SK-N-SH (cell line): ENCODE measurements around the gene AQP9. TPM values are rescaled to one million over a fixed set of nuclear protein-coding genes. Genes with fewer than 3 reads are reported as not detected.

ENCODE experiments used
- CTCF ChIA-PET: fragments of 300-600, 350-600 bp; formaldehyde crosslinking; extraction: SDS; loops from one replicate; lab custom pipeline; 2021; lab: Yijun Ruan, JAX
- POLR2A ChIA-PET: fragments of 350-600 bp; sonication (Branson Sonifier 250); formaldehyde crosslinking; extraction: SDS; loops from one replicate; lab custom pipeline; 2020; ENCODE audit warnings: antibody characterized with exemption, inconsistent platforms; lab: Yijun Ruan, JAX
- DNase-seq: peaks from one replicate; pipeline ENCODE4 v3.0.0; 2012
- H2AFZ ChIP-seq: fragments of 200-600 bp; sonication (generic); 2 replicates; pipeline ENCODE4 v1.8.1; 2016; ENCODE audit warnings: antibody characterized with exemption, mild to moderate bottlenecking, low read depth
- H3F3A ChIP-seq: fragments of 200-600 bp; sonication (generic); replicated peaks from 2 replicates; pipeline ENCODE3; 2016; ENCODE audit warnings: antibody characterized with exemption, mild to moderate bottlenecking; ENCODE audit not compliant: insufficient read depth
- H3K27ac ChIP-seq, 2 experiments: fragments of 200-500 bp in 1 of 2; fragments of 200-600 bp in 1 of 2; sonication (Bioruptor generic) in 1 of 2; sonication (generic), shearing (Covaris generic) in 1 of 2; 2 replicates each; pipeline versions ENCODE4 v1.5.1 to v1.6.1; 2014 to 2016; ENCODE audit warnings: low read depth in 2 of 2, inconsistent platforms in 1 of 2, low read length in 1 of 2, mild to moderate bottlenecking in 1 of 2, mixed read lengths in 1 of 2
- H3K27me3 ChIP-seq: fragments of 200-600 bp; sonication (generic), shearing (Covaris generic); 2 replicates; pipeline ENCODE4 v1.6.1; 2016; ENCODE audit warnings: mixed run types; ENCODE audit not compliant: insufficient read depth
- H3K36me3 ChIP-seq, 2 experiments: fragments of 200-500 bp in 1 of 2; fragments of 200-600 bp in 1 of 2; sonication (Bioruptor generic) in 1 of 2; sonication (generic) in 1 of 2; replicated peaks in 1 of 2; 2 replicates each; pipeline versions ENCODE3 to v1.5.1; 2014 to 2016; ENCODE audit warnings: low read length in 1 of 2, mild to moderate bottlenecking in 1 of 2; ENCODE audit not compliant: insufficient read depth in 2 of 2, control insufficient read depth in 1 of 2
- H3K4me1 ChIP-seq, 2 experiments: fragments of 200-500 bp in 1 of 2; fragments of 200-600 bp in 1 of 2; sonication (Bioruptor generic) in 1 of 2; sonication (generic), shearing (Covaris generic) in 1 of 2; 2 replicates each; pipeline versions ENCODE4 v1.5.1 to v1.6.1; 2014 to 2016; ENCODE audit warnings: low read depth in 1 of 2, low read length in 1 of 2, mixed run types in 1 of 2; ENCODE audit not compliant: insufficient read depth in 2 of 2, control insufficient read depth in 1 of 2
- H3K4me2 ChIP-seq: fragments of 200-600 bp; sonication (generic), shearing (Covaris generic); 2 replicates; pipeline ENCODE4 v1.6.1; 2017; ENCODE audit warnings: mixed run types
- H3K4me3 ChIP-seq, 2 experiments: fragments of 200-500 bp in 1 of 2; fragments of 200-600 bp in 1 of 2; sonication (Bioruptor generic) in 1 of 2; sonication (generic), shearing (Covaris generic) in 1 of 2; 2 replicates each; pipeline versions ENCODE4 v1.5.1 to v1.8.1; 2014 to 2016; ENCODE audit warnings: low read depth in 2 of 2, inconsistent platforms in 1 of 2, low read length in 1 of 2, mild to moderate bottlenecking in 1 of 2, mixed read lengths in 1 of 2, moderate library complexity in 1 of 2
- H3K79me2 ChIP-seq: fragments of 200-600 bp; sonication (generic); 2 replicates; pipeline ENCODE4 v1.8.1; 2017; ENCODE audit warnings: mild to moderate bottlenecking; ENCODE audit not compliant: insufficient read depth
- H3K9ac ChIP-seq: fragments of 200-600 bp; sonication (generic); 2 replicates; pipeline ENCODE4 v1.6.1; 2017; ENCODE audit warnings: mixed run types
- H3K9me2 ChIP-seq: fragments of 200-600 bp; sonication (generic); 2 replicates; pipeline ENCODE4 v1.6.1; 2017; ENCODE audit warnings: mixed run types
- H3K9me3 ChIP-seq: fragments of 200-600 bp; sonication (generic); 2 replicates; pipeline ENCODE4 v1.6.1; 2017; ENCODE audit warnings: mixed run types, mild to moderate bottlenecking, moderate library complexity
- H4K20me1 ChIP-seq: fragments of 200-600 bp; sonication (generic); 2 replicates; pipeline ENCODE4 v1.6.1; 2017; ENCODE audit warnings: mild to moderate bottlenecking, mixed run types; ENCODE audit not compliant: insufficient read depth
- CHD2 ChIP-seq: fragments of 150-350 bp; IDR thresholded peaks from 2 replicates; pipeline ENCODE4 v1.6.1; 2018; ENCODE audit warnings: low read length; ENCODE audit not compliant: partially characterized antibody
- EP300 ChIP-seq, 2 experiments: IDR thresholded peaks; 2 replicates each; pipeline versions ENCODE4 v1.4.0 to v1.6.1; 2012; ENCODE audit warnings: borderline replicate concordance in 1 of 2, low read depth in 1 of 2, low read length in 1 of 2
- EZH2phosphoT487 ChIP-seq: fragments of 200-600 bp; sonication (generic); IDR thresholded peaks from 2 replicates; pipeline ENCODE4 v1.6.1; 2017; ENCODE audit warnings: low read depth, mixed run types, mild to moderate bottlenecking, antibody characterized with exemption, moderate library complexity, borderline replicate concordance
- FOSL2 ChIP-seq: IDR thresholded peaks from 2 replicates; pipeline ENCODE4 v1.4.0; 2012; ENCODE audit warnings: low read depth, mild to moderate bottlenecking, moderate library complexity, borderline replicate concordance
- IRF3 ChIP-seq: fragments of 150-350 bp; IDR thresholded peaks from 2 replicates; pipeline ENCODE4 v1.6.1; 2016; ENCODE audit warnings: mild to moderate bottlenecking, low read depth, low read length
- JUND ChIP-seq: IDR thresholded peaks from 2 replicates; pipeline ENCODE4 v1.4.0; 2012
- MAX ChIP-seq: IDR thresholded peaks from 2 replicates; pipeline ENCODE4 v1.4.0; 2012; ENCODE audit warnings: low read depth
- MXI1 ChIP-seq: IDR thresholded peaks from 2 replicates; pipeline ENCODE4 v1.6.1; 2012; ENCODE audit warnings: mild to moderate bottlenecking, low read depth, low read length, improper control_type of control experiment
- PBX3 ChIP-seq: IDR thresholded peaks from 2 replicates; pipeline ENCODE4; 2012
- RAD21 ChIP-seq: IDR thresholded peaks from 2 replicates; pipeline ENCODE4 v1.6.1; 2012; ENCODE audit warnings: mild to moderate bottlenecking, low read length
- REST ChIP-seq: IDR thresholded peaks from 2 replicates; pipeline ENCODE4 v1.6.1; 2012; ENCODE audit warnings: mild to moderate bottlenecking, low read depth, low read length, moderate library complexity
- RFX5 ChIP-seq: IDR thresholded peaks from 2 replicates; pipeline ENCODE4 v1.6.1; 2012; ENCODE audit warnings: mild to moderate bottlenecking, improper control_type of control experiment, low read length
- RXRA ChIP-seq: IDR thresholded peaks from 2 replicates; pipeline ENCODE4 v1.4.0; 2012; ENCODE audit warnings: low read depth, mild to moderate bottlenecking, borderline replicate concordance
- SIN3A ChIP-seq: IDR thresholded peaks from 2 replicates; pipeline ENCODE4 v1.6.1; 2012; ENCODE audit warnings: low read depth, mild to moderate bottlenecking, low read length, moderate library complexity, borderline replicate concordance
- SMC3 ChIP-seq: IDR thresholded peaks from 2 replicates; pipeline ENCODE4 v1.6.1; 2012; ENCODE audit warnings: low read depth, low read length, improper control_type of control experiment
- TAF1 ChIP-seq: IDR thresholded peaks from 2 replicates; pipeline ENCODE4 v1.6.1; 2012; ENCODE audit warnings: low read depth, mild to moderate bottlenecking, low read length, moderate library complexity, borderline replicate concordance
- USF1 ChIP-seq: IDR thresholded peaks from 2 replicates; pipeline ENCODE4 v1.4.0; 2012; ENCODE audit warnings: low read depth, borderline replicate concordance
- USF2 ChIP-seq: fragments of 150-350 bp; IDR thresholded peaks from 2 replicates; pipeline ENCODE4 v1.6.1; 2017; ENCODE audit warnings: antibody characterized with exemption, low read length, low read depth, borderline replicate concordance
- YY1 ChIP-seq: IDR thresholded peaks from 2 replicates; pipeline ENCODE4 v1.4.0; 2012; ENCODE audit warnings: low read depth, mild to moderate bottlenecking
- WGBS: methylation state at CpG from one replicate; pipeline ENCODE4 v1.1.6; 2017; ENCODE audit warnings: low lambda C conversion rate; 5-methylcytosine and 5-hydroxymethylcytosine counted together
- polyA plus RNA-seq, 3 experiments: library from polyadenylated mRNA; depleted of rRNA; stranded (reverse); fragments of >200 nt; gene quantifications; 2 replicates each; pipeline ENCODE4 v1.2.3, GENCODE V29; 2012

The AQP9 gene
- polyA plus RNA-seq, 1 of the 3 experiments (the other 2 are of a cell fraction): not detected

- Histone ChIP-seq H3K27ac (no peak overlapping the region), H3K36me3 (no peaks in the 10 kb centered on the region), H3F3A (no peaks in the 10 kb centered on the region), H3K9ac (no peak overlapping the region), H3K4me2 (no peak overlapping the region), H4K20me1 (no peaks in the 10 kb centered on the region), H3K79me2 (no peaks in the 10 kb centered on the region), H3K4me3 (no peak overlapping the region), H2AFZ (no peak overlapping the region), H3K4me1 (peaks cover under 1 to 2% of the 10 kb centered on the region in 2 experiments; a peak in 3 of 4 replicates), H3K9me3 (no peaks in the 10 kb centered on the region)
- ChIA-PET POLR2A (no interaction called here), CTCF (interaction anchor here (0.8 to 0.9 kb wide), 2 partner anchors 140 to 1315 kb away, joined by 3 read pairs; no protein-coding TSS in a partner anchor)
- no peak for DNase-seq
- 91% methylated on average over 4 of the region's 4 CpGs for WGBS
- no peak for TF ChIP-seq PBX3
- no peak for TF ChIP-seq MXI1
- no peak for TF ChIP-seq RFX5
- no peak for TF ChIP-seq IRF3
- no peak for TF ChIP-seq USF2
- TF ChIP-seq EP300 (IDR thresholded peaks at IDR 0.05; ENCODE audit: borderline replicate concordance in 1 of 2, low read depth in 1 of 2, low read length in 1 of 2): no peak
- no peak for TF ChIP-seq USF1
- TF ChIP-seq SMC3: no peak
- no peak for TF ChIP-seq JUND
- no peak for TF ChIP-seq CHD2
- TF ChIP-seq TAF1: no peak
- TF ChIP-seq YY1: no peak
- no peak for TF ChIP-seq MAX
- TF ChIP-seq REST: no peak
- no peak for TF ChIP-seq SIN3A
- TF ChIP-seq EZH2phosphoT487: no peak
- TF ChIP-seq FOSL2: no peak
- TF ChIP-seq RXRA: no peak
- TF ChIP-seq RAD21: no peak
- TF ChIP-seq, all 33 proteins: peak for 0
- Histone ChIP-seq H3K27me3 (no peaks in the 10 kb centered on the region), H3K9me2 (no peaks in the 10 kb centered on the region)
Observed at GRCh38 chr15:58217460-58217859, 79.3 kb downstream of the AQP9 start.
